Measurements from ENCODE around the gene TACR1.
"Not testable (repeated sequence)": the region's sequence is repeated elsewhere in the genome, so short reads cannot be mapped to it uniquely, and the experiment has no call there.

The TACR1 gene

DNA sequence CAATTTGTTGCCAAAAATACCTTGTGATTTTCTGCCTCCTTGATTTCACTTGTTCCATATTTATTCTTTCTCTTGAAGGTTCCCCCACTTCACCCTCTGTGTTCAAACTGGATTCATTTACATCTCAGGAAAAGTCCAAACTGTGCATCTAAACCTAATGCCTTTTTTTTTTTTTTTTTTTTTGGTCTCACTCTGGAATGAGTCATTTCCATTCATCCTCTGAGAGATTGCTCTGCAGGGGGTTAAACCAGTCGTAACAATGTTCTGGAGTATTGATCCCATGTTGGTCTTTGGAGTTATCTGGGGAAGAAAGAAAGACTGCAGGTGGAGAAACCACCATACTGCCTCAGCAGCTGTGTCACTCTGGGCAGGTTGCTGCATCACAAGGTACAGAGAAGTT, 119.7 kb downstream of the TACR1 start:
- no peak for DNase-seq

GRCh38 chr2:75077909-75078308, 121.4 kb downstream of the TACR1 start:
- DNase-seq, result no peak

DNA sequence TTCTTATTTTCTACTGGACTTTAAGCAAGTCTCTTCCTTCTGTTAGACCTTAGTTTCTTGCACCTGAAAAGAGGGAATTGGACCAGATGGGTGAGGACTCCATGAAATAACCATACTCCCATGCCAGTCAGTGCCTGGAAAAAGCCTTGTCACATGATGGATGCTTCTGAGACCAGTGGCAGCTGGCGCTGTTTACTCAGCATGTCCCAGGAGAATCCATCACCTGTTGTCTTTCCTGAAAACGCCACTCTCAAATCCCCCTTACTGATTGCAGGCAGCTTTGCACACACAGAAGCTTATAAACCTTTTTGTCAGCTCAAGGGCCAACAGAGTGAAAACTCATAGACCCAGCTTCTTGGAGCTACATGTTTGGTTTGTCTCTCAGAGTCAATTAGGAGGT, 123.2 kb downstream of the TACR1 start:
- DNase-seq, result no peak

DNA sequence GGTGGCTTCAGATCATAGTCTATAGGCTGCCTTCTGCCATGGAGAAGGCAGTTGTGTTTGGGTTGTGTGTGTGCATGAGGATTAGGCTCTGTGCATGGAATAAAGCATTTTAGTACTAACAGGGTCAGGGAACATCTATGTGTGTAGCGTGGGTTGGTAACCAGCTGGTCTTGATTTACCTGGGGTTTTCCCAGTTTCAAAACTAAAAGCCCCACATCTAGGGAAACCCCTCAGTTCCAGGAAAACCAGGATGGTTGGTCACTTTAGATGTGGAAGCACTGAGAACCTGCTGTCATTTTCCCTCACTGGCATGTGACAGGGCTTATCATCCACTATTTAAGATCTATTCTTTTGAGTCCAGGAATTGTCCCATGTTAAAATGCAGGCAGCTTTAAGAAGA, 124.6 kb downstream of the TACR1 start:
- DNase-seq, result no peak

DNA sequence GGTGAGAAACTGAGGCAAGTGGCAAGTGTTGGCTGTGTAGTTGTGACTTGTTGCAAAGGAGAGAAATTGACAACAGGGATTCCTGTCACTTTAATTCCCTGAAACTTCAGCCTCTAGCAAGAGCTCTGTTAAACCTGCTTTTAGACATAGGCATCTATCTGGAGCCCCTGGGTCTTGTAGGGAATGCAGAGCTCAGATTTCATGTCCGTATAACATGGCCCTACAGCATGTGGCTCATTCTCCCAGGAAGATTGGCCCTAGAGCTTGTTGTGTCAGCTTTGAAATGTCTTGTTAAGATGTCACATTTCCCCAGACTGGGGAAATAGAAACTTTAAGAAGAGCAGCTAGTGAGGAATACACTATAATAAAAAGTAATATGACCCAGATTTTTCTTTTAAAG, 125.1 kb downstream of the TACR1 start:
- no peak for DNase-seq

DNA sequence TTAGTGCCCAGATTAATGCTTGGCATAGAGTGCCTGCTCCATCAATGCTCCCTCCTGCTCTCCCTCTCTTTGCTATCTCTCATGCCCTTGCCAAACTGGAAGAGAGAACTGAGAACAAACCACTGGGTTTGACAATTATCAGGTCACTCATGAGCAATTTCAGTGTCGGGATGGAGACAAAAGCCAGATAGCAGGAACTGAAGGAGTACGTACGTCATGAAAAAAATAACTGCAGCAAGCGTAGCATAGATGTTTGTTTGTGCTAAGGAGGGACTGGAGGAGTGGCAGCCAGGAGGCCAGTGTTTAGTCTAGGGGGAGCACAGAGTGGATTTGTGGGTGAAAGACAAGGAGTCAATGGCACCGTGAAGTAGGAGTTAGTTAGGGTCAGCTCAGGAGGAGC, 127.6 kb downstream of the TACR1 start:
- DNase-seq, result no peak

DNA sequence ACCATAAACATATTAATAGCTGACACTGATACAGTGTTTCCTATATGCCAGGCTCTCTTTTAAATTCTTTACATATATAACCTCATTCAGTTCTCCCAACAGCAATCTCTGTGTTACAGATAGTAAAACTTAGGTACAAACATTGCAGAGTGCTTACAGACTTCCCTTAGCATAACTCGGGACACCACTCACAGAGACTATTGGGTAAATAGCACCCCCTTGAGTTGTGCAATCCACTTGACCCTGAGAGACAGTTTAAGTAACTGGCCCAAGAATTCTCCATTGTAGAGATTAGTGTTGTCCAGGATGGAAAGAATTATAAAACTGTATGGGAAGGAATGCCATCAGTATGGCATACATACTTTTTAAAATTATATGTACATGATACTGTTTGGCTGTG, 130.8 kb downstream of the TACR1 start:
- no peak for DNase-seq

- no peak for DNase-seq
These were observed 131.8 kb downstream of the TACR1 start for GRCh38 chr2:75067506-75067905.

DNA sequence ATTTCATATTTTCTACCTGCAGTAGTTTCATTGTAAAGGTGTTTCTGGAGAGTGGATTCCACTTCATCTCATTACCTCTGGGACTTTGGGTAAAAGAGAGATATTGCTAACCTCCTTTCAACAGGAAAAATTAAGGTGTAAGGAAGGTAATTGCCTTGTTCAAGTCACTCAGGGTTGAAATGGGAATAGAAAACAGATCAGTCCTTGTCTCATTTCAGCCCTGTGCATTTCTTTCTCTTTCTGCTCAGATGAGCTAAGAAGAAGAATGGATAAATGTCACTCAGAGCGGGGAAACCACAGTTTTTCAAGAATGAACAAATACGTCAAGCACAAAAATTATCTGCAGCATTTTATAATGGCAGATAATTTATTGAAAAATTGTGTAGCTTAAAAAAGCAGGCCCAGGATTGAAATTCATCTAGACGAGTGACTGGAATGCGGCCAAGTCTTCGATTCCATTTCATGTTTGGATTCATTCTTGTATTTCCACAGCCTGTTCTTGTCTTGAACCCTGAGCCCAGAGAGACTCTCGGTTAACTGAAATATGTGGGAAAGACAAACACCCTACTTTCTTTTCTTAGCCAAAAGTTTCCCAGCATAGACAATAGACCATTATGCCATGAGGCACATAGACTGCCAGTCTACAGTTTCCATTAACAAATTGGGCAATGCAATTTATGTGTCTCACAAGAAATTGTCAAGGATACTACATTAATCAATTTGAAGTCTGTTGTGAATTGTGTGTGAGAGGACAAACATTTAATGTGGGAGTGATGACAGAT, 133.0 kb downstream of the TACR1 start:
- no peak for DNase-seq

GRCh38 chr2:75065402-75066008, 133.8 kb downstream of the TACR1 start:
- DNase-seq, result no peak

- peak; percentile 56 for DNase-seq
These were observed 134.5 kb downstream of the TACR1 start for GRCh38 chr2:75064691-75065396.

DNA sequence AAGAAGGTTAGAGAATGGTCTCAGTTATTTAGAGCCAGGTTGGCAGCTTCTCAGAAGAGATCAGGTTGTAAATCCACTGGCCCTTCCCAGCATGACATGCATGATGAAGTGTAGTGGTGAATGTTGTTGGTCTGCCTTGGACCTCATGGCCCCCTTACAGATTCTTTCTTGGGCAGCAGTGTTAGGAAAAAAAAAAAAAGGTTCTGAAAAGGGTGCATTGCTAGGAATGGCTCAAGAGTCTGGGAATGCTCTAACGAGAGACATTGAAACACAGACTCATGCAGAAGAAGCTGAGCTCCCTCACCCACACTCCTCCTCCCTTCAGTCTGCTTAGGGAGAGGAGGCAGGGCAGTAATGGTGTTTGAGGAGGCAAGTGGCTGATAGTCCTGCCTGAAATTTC, 135.4 kb downstream of the TACR1 start:
- DNase-seq, result no peak

GRCh38 chr2:75058427-75058826, 140.9 kb downstream of the TACR1 start:
- DNase-seq, result no peak

- DNase-seq, result not testable (repeated sequence)
These were observed 142.2 kb downstream of the TACR1 start for GRCh38 chr2:75057150-75057549.

DNA sequence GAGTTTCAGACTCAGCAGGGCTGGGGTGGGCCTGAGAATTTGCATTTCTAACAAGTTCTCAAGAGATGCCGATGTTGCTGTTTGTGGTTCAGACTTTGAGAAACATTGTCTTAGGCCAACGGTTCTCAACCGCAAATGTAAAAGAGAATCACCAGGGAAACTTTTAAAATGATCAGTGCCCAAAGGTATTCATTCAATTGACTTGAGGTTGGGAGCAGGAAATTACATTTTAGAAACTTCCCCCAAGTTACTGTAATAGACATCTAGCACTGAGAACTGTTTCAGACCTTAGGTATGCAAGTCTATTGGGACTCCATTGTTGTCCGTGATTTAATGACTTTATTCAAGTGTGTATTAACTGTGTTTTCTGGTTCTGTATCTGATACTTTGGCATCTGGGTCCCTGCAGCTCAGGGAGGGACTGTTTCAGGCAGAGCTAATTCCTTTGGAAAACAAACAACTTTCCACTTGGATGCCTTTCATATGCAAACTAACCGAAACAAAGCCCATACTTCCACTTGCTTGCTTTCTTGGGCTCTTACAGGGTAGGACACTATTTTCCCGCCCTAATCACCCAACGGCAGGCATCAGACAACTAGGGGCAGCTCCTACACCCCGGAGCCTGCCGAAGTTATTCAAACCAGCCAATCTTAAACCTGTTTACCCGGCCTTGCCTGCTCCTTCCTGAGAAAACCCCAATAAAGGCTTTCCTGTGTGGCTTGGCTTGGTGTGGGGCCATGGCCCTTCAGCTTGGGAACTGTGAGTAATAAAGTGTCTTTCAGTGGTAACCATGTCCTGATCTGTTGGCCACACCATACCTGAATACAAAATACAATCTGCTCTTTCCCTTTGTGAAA, 143.3 kb downstream of the TACR1 start:
- DNase-seq, result no peak

- DNase-seq, result no peak
These were observed 144.0 kb downstream of the TACR1 start for GRCh38 chr2:75055142-75055819.

GRCh38 chr2:75054296-75054695, 145.0 kb downstream of the TACR1 start:
- DNase-seq, result no peak

GRCh38 chr2:75053484-75054112, 145.7 kb downstream of the TACR1 start:
- no peak for DNase-seq

DNA sequence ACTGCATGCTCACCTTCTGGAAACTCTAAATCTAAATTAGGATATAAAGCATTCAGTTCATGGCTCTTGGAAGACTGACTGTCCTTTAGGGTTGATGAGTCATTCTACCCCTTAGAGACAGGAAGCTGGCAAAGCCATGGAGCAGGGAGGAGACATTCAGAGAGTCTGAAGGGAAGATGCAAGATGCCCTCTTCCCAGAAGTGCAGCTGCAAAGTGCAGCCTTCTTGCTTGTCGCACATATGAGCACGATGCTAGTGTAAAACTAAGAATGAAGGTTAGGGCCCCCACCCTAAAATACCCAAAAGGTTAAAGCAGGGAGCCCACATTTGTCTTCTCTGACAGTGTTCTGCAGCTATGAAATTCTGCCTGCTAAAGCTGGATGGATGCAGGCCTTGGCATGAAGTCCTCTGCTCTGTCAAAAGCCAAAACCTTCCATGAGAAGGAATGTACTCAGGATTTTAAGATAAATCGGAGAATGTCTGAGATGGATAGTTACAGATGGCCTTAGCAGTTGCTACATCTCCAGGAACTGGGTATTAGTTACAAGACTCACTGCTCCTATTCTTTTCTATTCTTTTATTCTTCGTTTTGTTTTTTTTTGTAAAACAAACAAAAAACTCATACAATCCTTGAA, 151.2 kb downstream of the TACR1 start:
- DNase-seq, result no peak

DNA sequence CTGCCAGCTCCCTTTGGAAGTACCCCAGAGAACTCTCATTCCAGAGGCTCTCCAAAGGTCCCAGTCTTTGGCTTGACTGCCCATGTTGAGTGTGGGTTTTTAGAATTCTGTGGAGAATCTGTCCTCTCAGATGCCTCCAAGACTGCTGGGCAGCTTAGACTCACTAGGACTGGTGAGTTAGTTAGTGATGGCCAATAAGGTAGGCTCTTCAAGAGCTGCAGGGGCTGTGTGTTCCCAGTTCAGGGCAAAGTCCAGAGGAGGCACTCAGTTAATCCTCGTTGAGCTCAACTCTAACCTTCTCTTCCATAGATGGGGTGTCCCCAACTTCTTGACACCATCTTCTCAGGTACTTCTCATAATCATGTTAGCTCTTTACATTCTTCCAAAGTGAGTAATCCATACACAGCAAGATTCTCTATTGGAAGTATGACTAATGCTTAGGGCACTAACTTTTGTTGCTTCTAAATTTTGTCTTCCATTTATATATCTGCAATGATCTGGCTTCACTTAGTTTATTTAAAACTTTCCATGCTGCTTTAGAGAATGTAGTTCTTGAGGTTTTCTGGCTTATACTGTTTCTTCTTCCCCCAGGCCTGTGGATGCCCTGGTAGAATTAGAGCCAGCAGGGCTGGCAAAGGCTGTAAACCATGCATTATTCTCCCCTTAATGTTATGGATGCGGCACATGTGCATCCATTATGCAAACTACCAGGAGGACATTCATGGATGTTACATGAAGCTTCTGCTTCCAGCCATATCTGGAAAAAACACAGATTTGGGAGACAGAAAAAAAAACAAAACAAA, 151.9 kb downstream of the TACR1 start:
- DNase-seq, result no peak

Data from CD4-positive, alpha-beta T cell treated with Interleukin-6 for 4 hours (primary cell).